PC-3 (cell line): ENCODE measurements around the gene HS2ST1.

Source experiments
- CTCF ChIP-seq: fragments of 300-600 bp; sonication (generic); conservative IDR thresholded peaks from 2 replicates; pipeline ENCODE4 v1.5.1; 2017; ENCODE audit warnings: antibody characterized with exemption, low read depth, mild to moderate bottlenecking, low read length
- EZH2 ChIP-seq: fragments of 300-600 bp; sonication (generic); IDR thresholded peaks from one replicate; pipeline ENCODE4 v1.6.1; 2017; ENCODE audit warnings: antibody characterized with exemption, mild to moderate bottlenecking, low read length; ENCODE audit not compliant: unreplicated experiment
- EZH2phosphoT487 ChIP-seq: fragments of 300-600 bp; sonication (generic); IDR thresholded peaks from 2 replicates; pipeline ENCODE4 v1.6.1; 2018; ENCODE audit warnings: mild to moderate bottlenecking, antibody characterized with exemption, low read length, borderline replicate concordance

DNA sequence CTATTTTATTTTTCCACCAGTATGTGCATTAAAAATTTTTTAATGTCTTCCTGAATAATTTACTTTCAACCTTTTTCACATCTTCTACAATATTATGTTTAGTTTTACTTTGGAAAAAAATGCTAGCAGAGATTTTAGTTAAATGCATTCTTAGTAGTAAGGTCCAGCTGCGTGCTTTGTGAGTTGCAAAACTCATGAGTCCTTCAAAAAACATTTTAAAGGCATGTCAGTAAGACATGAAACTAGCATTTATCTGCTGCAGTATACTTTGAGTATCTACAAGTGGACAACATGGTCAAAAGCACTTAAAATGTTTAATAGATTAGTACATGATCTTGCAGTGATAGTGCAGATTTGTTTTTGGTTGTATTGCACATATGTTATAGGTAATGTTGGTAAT lies 139.0 kb downstream of the HS2ST1 start:
- no peak for TF ChIP-seq CTCF
- no peak for TF ChIP-seq EZH2
- TF ChIP-seq EZH2phosphoT487: no peak
